ENCODE data around the gene STK11.
A peak's percentile ranks its signal among the peaks of the same experiment; 100 is the strongest.

The STK11 gene

DNA sequence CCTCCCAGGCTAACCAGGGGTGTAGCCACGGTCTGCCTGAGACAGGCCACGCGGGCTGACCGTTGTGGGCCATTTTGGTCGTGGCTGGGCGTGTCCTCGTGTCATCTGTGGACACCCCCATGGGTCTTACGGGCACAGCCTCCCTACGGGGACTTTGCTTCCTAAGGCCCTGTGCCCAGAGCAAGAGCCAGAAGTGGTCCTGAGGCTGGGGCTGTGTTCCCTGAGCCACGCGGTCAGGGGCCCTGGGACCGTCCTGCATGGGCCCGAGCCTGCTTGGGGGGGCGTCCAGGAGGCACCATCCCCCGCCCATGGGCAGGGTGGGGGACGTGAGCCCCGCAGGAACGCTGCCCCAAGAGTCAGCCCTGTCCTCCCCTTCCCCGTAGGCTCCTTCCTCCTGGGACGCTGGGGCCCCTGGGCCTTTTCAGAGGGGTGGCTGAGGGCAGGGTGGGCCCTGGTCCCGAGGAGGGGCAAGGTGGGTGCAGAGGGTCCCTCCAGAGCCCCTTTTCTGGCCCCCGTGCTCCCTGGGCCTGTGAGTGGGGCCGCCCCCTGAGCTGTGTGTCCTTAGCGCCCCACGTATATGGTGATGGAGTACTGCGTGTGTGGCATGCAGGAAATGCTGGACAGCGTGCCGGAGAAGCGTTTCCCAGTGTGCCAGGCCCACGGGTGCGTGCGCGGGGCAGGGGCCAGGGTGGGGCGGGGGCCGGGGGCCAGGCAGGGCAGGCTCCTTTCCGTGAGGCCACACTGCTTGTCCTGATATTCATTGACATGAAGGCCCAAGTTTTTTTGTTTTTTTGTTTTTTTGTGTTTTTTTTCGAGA, 13.4 kb downstream of the STK11 start:
- no peak for DNase-seq (ENCODE audit: low read depth)
- no peak overlapping the region for H3K4me3 ChIP-seq (ENCODE audit: control insufficient read depth, low read depth, low read length)
- TF ChIP-seq CTCF (conservative IDR thresholded peaks at IDR 0.05; ENCODE audit: control insufficient read depth, insufficient read depth, low read depth, low read length) = no peak

DNA sequence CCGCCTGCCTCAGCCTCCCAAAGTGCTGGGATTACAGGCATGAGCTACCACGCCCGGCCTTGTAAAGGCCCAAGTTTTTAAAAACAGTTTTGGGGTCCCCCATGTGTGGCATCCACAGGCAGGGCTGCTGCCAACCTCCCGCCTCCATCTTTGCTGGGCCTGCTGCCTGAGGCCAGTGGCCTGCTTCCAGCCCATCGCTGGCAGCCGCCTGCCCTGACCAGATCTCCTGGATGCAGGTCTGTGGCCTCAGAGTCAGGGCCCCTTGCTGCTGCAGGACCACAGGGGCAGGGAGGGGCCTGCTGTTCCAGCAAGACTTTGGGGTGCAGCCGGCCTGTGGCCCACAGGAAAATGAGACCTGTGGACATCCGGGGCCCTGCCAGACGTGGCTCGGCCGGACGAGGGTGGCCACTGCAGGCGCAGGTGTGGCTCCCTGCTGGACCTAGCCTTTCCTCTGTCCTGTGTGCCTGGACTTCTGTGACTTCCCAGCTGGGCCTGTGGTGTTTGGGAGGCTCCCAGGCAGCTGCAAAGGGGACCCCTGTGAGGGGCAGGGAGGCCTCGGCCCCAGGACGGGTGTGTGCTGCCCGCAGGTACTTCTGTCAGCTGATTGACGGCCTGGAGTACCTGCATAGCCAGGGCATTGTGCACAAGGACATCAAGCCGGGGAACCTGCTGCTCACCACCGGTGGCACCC, 14.4 kb downstream of the STK11 start:
- no peak for DNase-seq (ENCODE audit: low read depth)
- TF ChIP-seq CTCF (conservative IDR thresholded peaks at IDR 0.05; ENCODE audit: control insufficient read depth, insufficient read depth, low read depth, low read length) = no peak
- H3K4me3 ChIP-seq (ENCODE audit: control insufficient read depth, low read depth, low read length) = no peak overlapping the region

- no peak for DNase-seq (ENCODE audit: low read depth)
- H3K4me3 ChIP-seq (ENCODE audit: control insufficient read depth, low read depth, low read length) = no peak overlapping the region
- TF ChIP-seq CTCF (conservative IDR thresholded peaks at IDR 0.05; ENCODE audit: control insufficient read depth, insufficient read depth, low read depth, low read length) = peak; percentile 32
Measured at GRCh38 chr19:1220477-1220930, 14.9 kb downstream of the STK11 start.

DNA sequence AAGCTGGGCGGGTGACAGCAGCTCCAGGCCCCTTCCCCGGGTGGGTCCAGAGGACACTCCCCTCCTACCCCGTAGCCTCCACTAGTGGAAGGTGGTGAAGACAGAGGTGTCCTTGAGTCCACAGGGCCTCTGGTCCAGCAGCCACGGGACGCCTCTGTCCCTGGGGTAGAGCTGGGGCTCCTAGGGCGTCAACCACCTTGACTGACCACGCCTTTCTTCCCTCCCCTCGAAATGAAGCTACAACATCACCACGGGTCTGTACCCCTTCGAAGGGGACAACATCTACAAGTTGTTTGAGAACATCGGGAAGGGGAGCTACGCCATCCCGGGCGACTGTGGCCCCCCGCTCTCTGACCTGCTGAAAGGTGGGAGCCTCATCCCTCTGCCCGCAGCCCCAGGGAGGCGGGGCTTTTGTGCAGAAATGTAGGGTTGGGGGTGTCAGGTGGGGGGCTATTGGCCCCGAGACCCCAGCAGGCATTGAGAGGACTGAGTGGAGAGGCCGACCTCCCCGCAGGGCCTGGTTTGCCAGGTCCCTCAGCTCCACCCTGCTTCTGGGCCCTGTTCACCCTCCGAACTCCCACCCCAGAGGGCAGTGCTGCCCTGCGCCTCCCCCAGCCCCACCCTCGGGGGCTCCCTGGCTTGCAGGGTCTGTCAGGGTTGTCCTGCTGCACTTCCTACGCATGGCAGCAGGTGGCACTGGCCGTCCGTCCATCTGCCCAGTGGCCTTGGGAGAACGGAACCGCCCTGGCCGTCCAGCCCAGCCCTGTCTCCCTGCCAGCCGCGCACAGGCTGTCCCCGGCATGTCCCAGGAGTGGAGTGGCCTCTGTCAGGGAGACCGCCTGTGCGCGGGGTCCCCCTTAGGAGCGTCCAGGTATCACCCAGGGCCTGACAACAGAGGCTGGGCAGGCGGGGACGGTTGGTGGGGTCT, 15.7 kb downstream of the STK11 start:
- no peak overlapping the region for H3K4me3 ChIP-seq (ENCODE audit: control insufficient read depth, low read depth, low read length)
- DNase-seq (ENCODE audit: low read depth) = peak; percentile 65
- peak; percentile 63 for TF ChIP-seq CTCF (conservative IDR thresholded peaks at IDR 0.05; ENCODE audit: control insufficient read depth, insufficient read depth, low read depth, low read length)

DNA sequence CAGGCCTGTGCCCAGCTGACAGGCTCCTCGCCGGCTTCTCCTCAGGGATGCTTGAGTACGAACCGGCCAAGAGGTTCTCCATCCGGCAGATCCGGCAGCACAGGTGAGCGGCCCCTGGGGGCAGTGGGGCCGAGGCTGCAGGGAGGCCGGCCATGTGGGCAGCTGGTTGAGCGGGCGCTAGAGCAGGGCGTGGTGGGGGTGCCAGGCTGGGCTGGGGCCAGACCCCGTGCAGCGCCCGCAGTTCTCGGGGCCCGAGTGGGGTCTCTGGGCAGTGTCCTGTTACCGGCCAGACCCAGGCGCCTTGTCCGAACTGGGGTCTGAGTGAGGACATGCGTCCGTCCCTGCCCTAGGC, 16.3 kb downstream of the STK11 start:
- no peak overlapping the region for H3K4me3 ChIP-seq (ENCODE audit: control insufficient read depth, low read depth, low read length)
- no peak for DNase-seq (ENCODE audit: low read depth)
- no peak for TF ChIP-seq CTCF (conservative IDR thresholded peaks at IDR 0.05; ENCODE audit: control insufficient read depth, insufficient read depth, low read depth, low read length)

GRCh38 chr19:1222394-1222793, 16.8 kb downstream of the STK11 start:
- TF ChIP-seq CTCF (conservative IDR thresholded peaks at IDR 0.05; ENCODE audit: control insufficient read depth, insufficient read depth, low read depth, low read length) = no peak
- no peak for DNase-seq (ENCODE audit: low read depth)
- H3K4me3 ChIP-seq (ENCODE audit: control insufficient read depth, low read depth, low read length) = no peak overlapping the region
